ENCODE measurements around the gene IL4. TPM values are rescaled to one million over a fixed set of nuclear protein-coding genes. Genes with fewer than 3 reads are reported as not detected.

The IL4 gene
- total RNA-seq, 1 donor from 2014 or later = not detected

GRCh38 chr5:132664696-132665209, 9.0 kb upstream of the IL4 start:
- H3K9me3 Mint-ChIP-seq = no peaks in the 10 kb centered on the region
- no peak for DNase-seq (ENCODE audit: low spot score)
- no peak overlapping the region for H3K27ac Mint-ChIP-seq
- H3K27me3 Mint-ChIP-seq (ENCODE audit: insufficient read depth, low read depth) = peaks cover 3% of the 10 kb centered on the region
- H3K27ac ChIP-seq = no peak overlapping the region
- peaks cover 22% of the 10 kb centered on the region for H3K4me1 Mint-ChIP-seq
- no peaks in the 10 kb centered on the region for H3K4me1 ChIP-seq
- H3K9ac ChIP-seq = no peak overlapping the region
- H3K4me3 Mint-ChIP-seq = no peak overlapping the region
- no peak overlapping the region for H3K4me3 ChIP-seq
- no peaks in the 10 kb centered on the region for H3K79me2 ChIP-seq (ENCODE audit: low read depth)
- H2AFZ ChIP-seq (replicated peaks) = no peak overlapping the region
- no peaks in the 10 kb centered on the region for H4K20me1 ChIP-seq (ENCODE audit: low read depth)
- H3K36me3 Mint-ChIP-seq = no peaks in the 10 kb centered on the region
- H3K27me3 ChIP-seq = no peaks in the 10 kb centered on the region
- no peak overlapping the region for H3K4me2 ChIP-seq
- no peaks in the 10 kb centered on the region for H3F3A ChIP-seq (ENCODE audit: low read depth)
- no peaks in the 10 kb centered on the region for H3K9me3 ChIP-seq (ENCODE audit: low read depth)
- no peaks in the 10 kb centered on the region for H3K36me3 ChIP-seq
- TF ChIP-seq CTCF (IDR thresholded peaks at IDR 0.05) = no peak
- no peak for TF ChIP-seq EZH2 (IDR thresholded peaks at IDR 0.05)
- TF ChIP-seq EZH2phosphoT487 (IDR thresholded peaks at IDR 0.05) = no peak

GRCh38 chr5:132665574-132666080, 8.2 kb upstream of the IL4 start:
- Histone ChIP-seq H3K27me3 (no peaks in the 10 kb centered on the region), H3K27ac (no peak overlapping the region), H3K36me3 (no peaks in the 10 kb centered on the region), H3F3A (ENCODE audit: low read depth) (no peaks in the 10 kb centered on the region), H3K4me2 (no peak overlapping the region), H3K9me3 (ENCODE audit: low read depth) (no peaks in the 10 kb centered on the region), H3K4me1 (no peaks in the 10 kb centered on the region), H3K4me3 (no peak overlapping the region), H4K20me1 (ENCODE audit: low read depth) (no peaks in the 10 kb centered on the region), H3K79me2 (ENCODE audit: low read depth) (no peaks in the 10 kb centered on the region), H3K9ac (no peak overlapping the region), H2AFZ (replicated peaks) (no peak overlapping the region)
- no peak for DNase-seq (ENCODE audit: low spot score)
- Mint-ChIP-seq H3K36me3 (no peaks in the 10 kb centered on the region), H3K4me3 (no peak overlapping the region), H3K27ac (peak overlapping the region; percentile 11), H3K4me1 (peaks cover 26% of the 10 kb centered on the region), H3K27me3 (ENCODE audit: insufficient read depth, low read depth) (peaks cover 3% of the 10 kb centered on the region), H3K9me3 (no peaks in the 10 kb centered on the region)
- no peak for TF ChIP-seq EZH2phosphoT487 (IDR thresholded peaks at IDR 0.05)
- no peak for TF ChIP-seq EZH2 (IDR thresholded peaks at IDR 0.05)
- TF ChIP-seq CTCF (IDR thresholded peaks at IDR 0.05) = no peak

- no peak for TF ChIP-seq EZH2 (IDR thresholded peaks at IDR 0.05)
- TF ChIP-seq EZH2phosphoT487 (IDR thresholded peaks at IDR 0.05) = no peak
- TF ChIP-seq CTCF (IDR thresholded peaks at IDR 0.05) = no peak
- Histone ChIP-seq H4K20me1 (ENCODE audit: low read depth) (no peaks in the 10 kb centered on the region), H3K27me3 (no peaks in the 10 kb centered on the region), H2AFZ (replicated peaks) (no peak overlapping the region), H3K9me3 (ENCODE audit: low read depth) (no peaks in the 10 kb centered on the region), H3K4me3 (no peak overlapping the region), H3K4me1 (no peaks in the 10 kb centered on the region), H3K36me3 (no peaks in the 10 kb centered on the region), H3K79me2 (ENCODE audit: low read depth) (no peaks in the 10 kb centered on the region), H3K27ac (no peak overlapping the region), H3F3A (ENCODE audit: low read depth) (no peaks in the 10 kb centered on the region), H3K4me2 (no peak overlapping the region), H3K9ac (no peak overlapping the region)
- Mint-ChIP-seq H3K9me3 (no peaks in the 10 kb centered on the region), H3K36me3 (no peaks in the 10 kb centered on the region), H3K4me1 (peaks cover 24% of the 10 kb centered on the region), H3K4me3 (no peak overlapping the region), H3K27ac (no peak overlapping the region), H3K27me3 (ENCODE audit: insufficient read depth, low read depth) (peaks cover 6% of the 10 kb centered on the region)
- no peak for DNase-seq (ENCODE audit: low spot score)
Observed at GRCh38 chr5:132666310-132667123, 7.3 kb upstream of the IL4 start.
